ENCODE data around the gene TTLL11.

TTLL11 gene

GRCh38 chr9:122051351-122052321 is 41.5 kb downstream of the TTLL11 start:
- no peak for DNase-seq (ENCODE audit: low spot score)

- no peak for DNase-seq (ENCODE audit: low spot score)
Measured at GRCh38 chr9:122050167-122050566, 42.9 kb downstream of the TTLL11 start.

GRCh38 chr9:122042056-122042455 is 51.1 kb downstream of the TTLL11 start:
- no peak for DNase-seq (ENCODE audit: low spot score)

GRCh38 chr9:122040561-122041242 is 52.4 kb downstream of the TTLL11 start:
- no peak for DNase-seq (ENCODE audit: low spot score)

- no peak for DNase-seq (ENCODE audit: low spot score)
Measured at GRCh38 chr9:122039234-122039633, 53.9 kb downstream of the TTLL11 start.

GRCh38 chr9:122036988-122037387 is 56.1 kb downstream of the TTLL11 start:
- DNase-seq (ENCODE audit: low spot score): no peak

- no peak for DNase-seq (ENCODE audit: low spot score)
Measured at GRCh38 chr9:122036408-122036807, 56.7 kb downstream of the TTLL11 start.

GRCh38 chr9:122033775-122034373 is 59.2 kb downstream of the TTLL11 start:
- DNase-seq (ENCODE audit: low spot score): no peak

- no peak for DNase-seq (ENCODE audit: low spot score)
Measured at GRCh38 chr9:122032346-122032745, 60.8 kb downstream of the TTLL11 start.

- DNase-seq (ENCODE audit: low spot score): no peak
Measured at GRCh38 chr9:122031776-122032175, 61.3 kb downstream of the TTLL11 start.

- no peak for DNase-seq (ENCODE audit: low spot score)
Measured at GRCh38 chr9:122031157-122031556, 62.0 kb downstream of the TTLL11 start.

GRCh38 chr9:122030357-122030756 is 62.8 kb downstream of the TTLL11 start:
- no peak for DNase-seq (ENCODE audit: low spot score)

- no peak for DNase-seq (ENCODE audit: low spot score)
Measured at GRCh38 chr9:122029898-122030297, 63.2 kb downstream of the TTLL11 start.

GRCh38 chr9:122028089-122028488 is 65.0 kb downstream of the TTLL11 start:
- DNase-seq (ENCODE audit: low spot score): no peak

- no peak for DNase-seq (ENCODE audit: low spot score)
Measured at GRCh38 chr9:122020398-122020797, 72.7 kb downstream of the TTLL11 start.

- no peak for DNase-seq (ENCODE audit: low spot score)
Measured at GRCh38 chr9:122016744-122017143, 76.4 kb downstream of the TTLL11 start.

GRCh38 chr9:122016309-122016708 is 76.8 kb downstream of the TTLL11 start:
- DNase-seq (ENCODE audit: low spot score): no peak

GRCh38 chr9:122015170-122015821 is 77.8 kb downstream of the TTLL11 start:
- DNase-seq (ENCODE audit: low spot score): no peak

GRCh38 chr9:122011818-122012498 is 81.2 kb downstream of the TTLL11 start:
- no peak for DNase-seq (ENCODE audit: low spot score)

GRCh38 chr9:122008559-122008958 is 84.5 kb downstream of the TTLL11 start:
- DNase-seq (ENCODE audit: low spot score): no peak

GRCh38 chr9:122007837-122008236 is 85.3 kb downstream of the TTLL11 start:
- DNase-seq (ENCODE audit: low spot score): no peak

- no peak for DNase-seq (ENCODE audit: low spot score)
Measured at GRCh38 chr9:122005597-122005996, 87.5 kb downstream of the TTLL11 start.

Measured in CD4-positive, alpha-beta T cell treated with Interleukin-6 at 100 ng/mL for 8 hours (primary cell).